HFF-Myc (cell line): Measurements from ENCODE around the gene LOX.
"Not testable (repeated sequence)": the region's sequence is repeated elsewhere in the genome, so short reads cannot be mapped to it uniquely, and the experiment has no call there.

Source experiments
- DNase-seq: peaks from one replicate; pipeline ENCODE4 v3.0.0-alpha.2; 2011; ENCODE audit warnings: low read depth; ENCODE audit errors: extremely low read depth
- H3K4me3 ChIP-seq: replicated peaks from 2 replicates; pipeline ENCODE4 v1.5.1; 2011; ENCODE audit warnings: low read depth, mild to moderate bottlenecking, control low read depth, low read length
- TF ChIP-seq, protein P1 (sequence below): IDR thresholded peaks from 2 replicates; pipeline ENCODE4 v1.5.1; 2012; ENCODE audit warnings: mild to moderate bottlenecking, low read depth, low read length, control low read depth; ENCODE audit errors: missing control alignments

The LOX gene

DNA sequence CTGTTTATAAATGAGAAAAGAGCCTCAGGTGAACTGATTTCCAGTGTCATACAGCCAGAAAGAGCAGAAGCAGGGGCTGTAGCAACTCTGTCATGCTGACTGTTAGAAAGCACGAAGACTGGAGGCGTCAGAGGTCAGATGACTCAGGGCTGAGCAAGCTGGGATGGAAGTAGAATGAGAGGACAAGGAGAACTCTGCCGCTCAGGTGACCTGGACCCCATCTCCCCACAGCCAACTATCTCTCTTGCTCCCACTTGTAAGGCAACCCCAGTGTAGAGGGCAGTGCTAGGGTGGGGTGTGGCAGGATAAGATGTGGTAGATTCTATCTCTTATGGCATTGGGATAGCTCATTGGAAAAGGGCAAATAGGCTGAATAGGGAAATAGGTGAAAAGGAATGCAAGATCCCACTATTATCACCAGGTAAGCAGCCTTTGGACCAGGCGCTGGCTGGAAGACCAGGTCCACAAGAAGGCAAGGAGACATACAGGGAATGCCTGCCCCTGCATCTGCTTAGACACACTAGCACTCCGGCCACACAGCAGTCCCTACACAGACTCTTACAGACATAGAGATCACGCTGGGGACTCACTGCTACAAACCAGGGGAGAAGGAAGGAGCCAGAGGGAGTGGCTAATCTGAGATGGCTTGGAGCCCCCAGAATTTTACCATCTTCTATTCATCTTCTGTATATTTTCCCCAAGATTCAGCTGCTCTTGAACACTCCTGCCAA, 21.2 kb upstream of the LOX start:
- H3K4me3 ChIP-seq = no peak overlapping the region
- TF ChIP-seq, protein P1, sequence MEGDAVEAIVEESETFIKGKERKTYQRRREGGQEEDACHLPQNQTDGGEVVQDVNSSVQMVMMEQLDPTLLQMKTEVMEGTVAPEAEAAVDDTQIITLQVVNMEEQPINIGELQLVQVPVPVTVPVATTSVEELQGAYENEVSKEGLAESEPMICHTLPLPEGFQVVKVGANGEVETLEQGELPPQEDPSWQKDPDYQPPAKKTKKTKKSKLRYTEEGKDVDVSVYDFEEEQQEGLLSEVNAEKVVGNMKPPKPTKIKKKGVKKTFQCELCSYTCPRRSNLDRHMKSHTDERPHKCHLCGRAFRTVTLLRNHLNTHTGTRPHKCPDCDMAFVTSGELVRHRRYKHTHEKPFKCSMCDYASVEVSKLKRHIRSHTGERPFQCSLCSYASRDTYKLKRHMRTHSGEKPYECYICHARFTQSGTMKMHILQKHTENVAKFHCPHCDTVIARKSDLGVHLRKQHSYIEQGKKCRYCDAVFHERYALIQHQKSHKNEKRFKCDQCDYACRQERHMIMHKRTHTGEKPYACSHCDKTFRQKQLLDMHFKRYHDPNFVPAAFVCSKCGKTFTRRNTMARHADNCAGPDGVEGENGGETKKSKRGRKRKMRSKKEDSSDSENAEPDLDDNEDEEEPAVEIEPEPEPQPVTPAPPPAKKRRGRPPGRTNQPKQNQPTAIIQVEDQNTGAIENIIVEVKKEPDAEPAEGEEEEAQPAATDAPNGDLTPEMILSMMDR = no peak
- no peak for DNase-seq

DNA sequence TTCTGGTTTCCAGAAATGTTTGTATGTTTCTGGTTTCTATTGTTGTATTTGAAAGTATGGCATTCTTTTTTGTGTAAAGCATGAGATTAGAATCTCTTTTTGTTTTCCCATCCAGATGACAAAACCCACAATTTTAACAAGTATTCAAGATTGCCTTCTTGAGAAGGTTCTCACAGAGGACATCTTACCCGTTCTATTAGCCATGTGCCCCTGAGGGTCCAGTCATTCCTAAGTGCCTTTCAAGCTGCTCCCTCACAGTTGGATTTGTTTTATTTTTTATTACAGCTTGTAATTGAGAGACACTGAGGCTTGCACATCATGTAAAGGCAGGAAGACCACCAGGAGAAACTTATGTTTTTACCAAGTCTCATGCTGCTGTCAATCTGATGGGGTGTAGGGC, 19.3 kb upstream of the LOX start:
- DNase-seq = no peak
- TF ChIP-seq, protein P1 = no peak

DNA sequence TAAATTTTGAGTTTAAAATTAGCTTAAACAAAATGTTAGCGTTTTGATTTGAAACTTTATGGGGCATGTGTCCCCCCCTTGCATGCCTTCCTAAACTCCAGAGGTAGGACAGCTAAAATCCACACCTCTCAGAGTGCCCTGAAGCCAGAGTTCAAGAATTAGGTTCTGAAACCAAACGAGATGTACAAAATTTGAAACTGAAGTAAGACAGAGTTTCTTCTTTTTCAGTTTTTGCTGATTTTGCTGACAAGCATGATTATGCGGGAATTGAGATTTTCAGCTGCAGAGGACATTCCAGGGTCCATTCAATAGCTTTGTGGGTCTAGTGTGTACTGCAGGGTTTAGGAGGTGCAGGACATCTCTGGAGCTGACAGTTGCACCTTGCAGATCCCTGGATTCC, 17.1 kb upstream of the LOX start:
- H3K4me3 ChIP-seq = no peak overlapping the region
- TF ChIP-seq, protein P1 = no peak
- no peak for DNase-seq

More for the DNA sequence above, 19.3 kb upstream of the LOX start:
- no peak overlapping the region for H3K4me3 ChIP-seq

DNA sequence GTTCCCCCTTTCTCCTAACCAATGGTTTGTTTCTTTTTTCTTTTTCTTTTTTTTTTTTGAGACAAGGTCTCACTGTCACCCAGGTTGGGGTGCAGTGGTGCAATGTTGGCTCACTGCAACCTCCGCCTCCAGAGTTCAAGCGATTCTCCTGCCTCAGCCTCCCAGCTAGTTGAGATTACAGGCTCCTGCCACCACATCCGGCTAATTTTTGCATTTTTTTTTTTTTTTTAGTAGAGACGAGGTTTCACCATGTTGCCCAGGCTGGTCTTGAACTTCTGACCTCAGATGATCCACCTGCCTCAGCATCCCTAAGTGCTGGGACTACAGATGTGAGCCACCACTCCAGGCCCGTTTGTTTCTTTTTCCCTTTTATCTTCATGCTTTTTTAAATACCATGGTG, 16.2 kb upstream of the LOX start:
- not testable (repeated sequence) for H3K4me3 ChIP-seq, DNase-seq

DNA sequence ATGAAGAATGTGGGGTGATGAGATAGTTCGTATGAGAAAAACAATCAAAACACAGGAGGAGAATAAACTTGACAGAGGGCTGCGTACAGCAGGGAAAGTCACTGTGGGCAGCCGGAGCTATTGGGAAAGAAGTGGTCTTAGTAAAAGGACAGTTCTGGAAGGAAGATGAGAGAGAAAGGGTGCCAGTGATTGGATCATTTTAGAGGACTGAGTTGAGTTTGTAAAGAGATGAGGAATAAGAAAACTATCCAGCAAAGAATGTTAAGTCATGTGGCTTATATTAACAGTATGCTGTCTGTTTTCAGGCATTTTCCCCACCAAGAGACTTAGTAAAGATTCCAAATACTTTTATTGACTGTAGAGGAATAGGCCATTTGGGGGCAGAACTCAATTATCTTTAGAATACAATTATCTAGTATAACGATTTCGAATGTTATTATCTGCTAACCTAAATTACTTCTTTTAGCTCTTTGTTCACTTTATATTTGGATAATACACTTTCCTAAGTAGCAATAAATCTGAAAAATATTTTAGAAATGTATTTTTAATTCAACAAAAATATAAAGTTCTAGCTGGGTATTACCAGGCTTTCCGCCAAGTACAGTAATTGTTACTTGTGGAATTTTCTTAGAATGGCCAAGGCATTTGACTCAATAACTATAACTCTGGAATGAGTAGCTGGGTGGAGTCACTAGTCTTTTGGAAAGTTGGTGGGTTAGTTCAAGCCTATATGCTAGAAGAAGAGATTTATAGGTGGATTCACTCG, 15.5 kb upstream of the LOX start:
- TF ChIP-seq, protein P1 = no peak
- H3K4me3 ChIP-seq = no peak overlapping the region
- DNase-seq = no peak

DNA sequence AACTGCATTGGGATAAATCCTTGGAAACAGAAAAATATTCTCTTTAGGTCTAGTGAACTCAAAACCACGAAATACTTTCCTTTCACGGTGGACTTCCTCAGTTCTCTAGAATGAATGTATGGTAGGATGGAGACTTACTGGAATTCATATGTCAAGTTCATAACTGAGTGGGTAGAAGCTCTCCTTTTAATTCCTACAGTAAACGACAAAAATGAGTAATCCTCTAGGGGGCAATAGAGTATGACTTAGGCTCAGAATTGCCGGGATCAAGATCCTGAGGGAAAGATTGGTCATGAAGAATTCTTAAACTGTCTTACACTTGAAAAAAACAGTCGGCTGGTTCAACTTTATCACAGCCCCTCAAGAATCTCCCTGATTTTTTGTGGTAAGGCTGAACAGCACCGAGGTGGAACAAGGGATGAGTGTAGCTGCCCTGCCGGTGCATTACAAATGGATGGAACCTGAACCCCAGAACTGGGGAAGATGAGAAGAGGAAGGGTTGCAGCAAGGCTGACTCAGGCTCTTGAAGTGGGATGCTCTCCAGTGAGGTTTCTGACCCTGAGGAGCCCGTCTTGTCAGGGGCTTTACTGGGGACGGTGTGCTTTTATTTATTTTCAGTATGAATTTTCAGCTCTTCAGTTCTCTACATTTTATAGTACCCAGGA, 14.0 kb upstream of the LOX start:
- H3K4me3 ChIP-seq = no peak overlapping the region
- TF ChIP-seq, protein P1 = peak; percentile 56
- DNase-seq = no peak
